ENCODE measurements around the gene FMNL2.

- no peak for TF ChIP-seq CTCF (IDR thresholded peaks at IDR 0.05)
- no peak for TF ChIP-seq POLR2A (IDR thresholded peaks at IDR 0.05)
These were observed 213.3 kb downstream of the FMNL2 start for GRCh38 chr2:152548111-152548875.

Data from thyroid gland (tissue), 4 donors.